Endodermal cell (in vitro differentiated cells): ENCODE measurements around the gene PRKCG. TPM values are rescaled to one million over a fixed set of nuclear protein-coding genes. Genes with fewer than 3 reads are reported as not detected.

ENCODE experiments used
- DNase-seq: peaks from one replicate; pipeline ENCODE4 v3.0.0-alpha.2; 2017
- H3K27ac ChIP-seq: 2 replicates; pipeline ENCODE4 v1.5.1; 2013; ENCODE audit warnings: mild to moderate bottlenecking, low read depth, low read length, moderate library complexity
- H3K27me3 ChIP-seq: 2 replicates; pipeline ENCODE4 v1.6.1; 2013; ENCODE audit warnings: mild to moderate bottlenecking, low read length, moderate library complexity; ENCODE audit not compliant: insufficient read depth, control insufficient read depth, poor library complexity, severe bottlenecking
- H3K36me3 ChIP-seq: 2 replicates; pipeline ENCODE4 v1.7.0; 2013; ENCODE audit warnings: mild to moderate bottlenecking, low read length, moderate library complexity; ENCODE audit not compliant: control insufficient read depth, insufficient read depth
- H3K4me1 ChIP-seq: one replicate; pipeline ENCODE4 v1.7.0; 2013; ENCODE audit warnings: low read length; ENCODE audit not compliant: control insufficient read depth, insufficient read depth
- H3K4me3 ChIP-seq: 2 replicates; pipeline ENCODE4 v1.5.1; 2013; ENCODE audit warnings: mild to moderate bottlenecking, low read length, moderate library complexity
- H3K9ac ChIP-seq: 2 replicates; pipeline ENCODE4 v1.6.1; 2013; ENCODE audit warnings: mild to moderate bottlenecking, low read length, moderate library complexity; ENCODE audit not compliant: poor library complexity, severe bottlenecking; ENCODE audit errors: extremely low read depth
- H3K9me3 ChIP-seq: 2 replicates; pipeline ENCODE4 v1.6.1; 2013; ENCODE audit warnings: mild to moderate bottlenecking, low read length, moderate library complexity; ENCODE audit not compliant: control insufficient read depth
- H3K27ac Mint-ChIP-seq: 2 replicates; pipeline ENCODE4 v1.8.0; 2020; ENCODE audit warnings: mixed read lengths
- H3K27me3 Mint-ChIP-seq: 2 replicates; pipeline ENCODE4 v1.8.0; 2021; ENCODE audit warnings: mild to moderate bottlenecking, mixed read lengths; ENCODE audit not compliant: insufficient read depth
- H3K36me3 Mint-ChIP-seq: 2 replicates; pipeline ENCODE4 v1.8.0; 2020; ENCODE audit warnings: low read depth, mixed read lengths
- H3K4me1 Mint-ChIP-seq: 2 replicates; pipeline ENCODE4 v1.8.0; 2020; ENCODE audit warnings: mixed read lengths
- H3K4me3 Mint-ChIP-seq: 2 replicates; pipeline ENCODE4 v1.8.0; 2020; ENCODE audit warnings: mild to moderate bottlenecking, moderate library complexity, mixed read lengths
- H3K9me3 Mint-ChIP-seq: 2 replicates; pipeline ENCODE4 v1.8.0; 2020; ENCODE audit warnings: mild to moderate bottlenecking, mixed read lengths
- CTCF ChIP-seq: fragments of 200-600 bp; sonication (generic); conservative IDR thresholded peaks from 2 replicates; pipeline ENCODE4 v1.5.0; 2021; ENCODE audit warnings: antibody characterized with exemption, mild to moderate bottlenecking
- WGBS, 2 experiments: methylation state at CpG; one replicate each; pipeline versions ENCODE4 v1.1.5 to v1.1.7; 2013; ENCODE audit warnings: missing lambda C conversion rate in 2 of 2, mixed read lengths in 1 of 2; ENCODE audit not compliant: insufficient coverage in 1 of 2, insufficient read length in 1 of 2; 5-methylcytosine and 5-hydroxymethylcytosine counted together
- total RNA-seq, 2 donors: library from RNA; stranded (reverse); fragmentation: NEBNext Ultra II Directional in 1 of 2; extraction: Animal tissue kit (Norgen Biotek cat#: 25700) in 1 of 2; gene quantifications; 2 replicates in 1 of 2; 3 replicates in 1 of 2; pipeline ENCODE4 v1.2.1, GENCODE V29; 2021

PRKCG gene
- total RNA-seq, 2 donors from 2014 or later: 2.7 to 5.6 TPM

- Mint-ChIP-seq H3K4me1 (peaks cover 2% of the 10 kb centered on the region), H3K27ac (no peak overlapping the region), H3K36me3 (no peaks in the 10 kb centered on the region), H3K27me3 (peaks cover 36% of the 10 kb centered on the region), H3K9me3 (no peaks in the 10 kb centered on the region), H3K4me3 (no peak overlapping the region)
- Histone ChIP-seq H3K9me3 (no peaks in the 10 kb centered on the region), H3K4me1 (no peaks in the 10 kb centered on the region), H3K4me3 (no peak overlapping the region), H3K27ac (no peak overlapping the region), H3K36me3 (no peaks in the 10 kb centered on the region), H3K9ac (no peak overlapping the region), H3K27me3 (peaks cover 49% of the 10 kb centered on the region)
- WGBS, 2 experiments: 95 to 97% methylated on average over 7 to 10 of the region's 10 CpGs
- no peak for DNase-seq
- TF ChIP-seq CTCF: no peak
Measured at GRCh38 chr19:53885036-53885435, 3.0 kb downstream of the PRKCG start.

- WGBS, 2 experiments: 78 to 79% methylated on average over 16 to 23 of the region's 23 CpGs
- no peaks in the 10 kb centered on the region for H3K9me3 Mint-ChIP-seq
- Histone ChIP-seq H3K36me3 (no peaks in the 10 kb centered on the region), H3K9me3 (no peaks in the 10 kb centered on the region), H3K27me3 (peaks cover 4% of the 10 kb centered on the region), H3K27ac (no peak overlapping the region), H3K9ac (no peak overlapping the region), H3K4me3 (no peak overlapping the region), H3K4me1 (no peaks in the 10 kb centered on the region)
- no peaks in the 10 kb centered on the region for H3K36me3 Mint-ChIP-seq
- H3K4me1 Mint-ChIP-seq: no peaks in the 10 kb centered on the region
- no peak for DNase-seq
- no peak overlapping the region for H3K27ac Mint-ChIP-seq
- no peak for TF ChIP-seq CTCF
- H3K27me3 Mint-ChIP-seq: peaks cover 15% of the 10 kb centered on the region
- no peak overlapping the region for H3K4me3 Mint-ChIP-seq
Measured at GRCh38 chr19:53892301-53892980, 10.4 kb downstream of the PRKCG start.

GRCh38 chr19:53892981-53893325 lies 11.0 kb downstream of the PRKCG start:
- H3K36me3 ChIP-seq: no peaks in the 10 kb centered on the region
- Mint-ChIP-seq H3K9me3 (no peaks in the 10 kb centered on the region), H3K4me3 (no peak overlapping the region), H3K27ac (no peak overlapping the region), H3K4me1 (no peaks in the 10 kb centered on the region), H3K36me3 (no peaks in the 10 kb centered on the region), H3K27me3 (peaks cover 20% of the 10 kb centered on the region)
- no peak overlapping the region for H3K27ac ChIP-seq
- H3K9me3 ChIP-seq: no peaks in the 10 kb centered on the region
- peaks cover 10% of the 10 kb centered on the region for H3K27me3 ChIP-seq
- no peaks in the 10 kb centered on the region for H3K4me1 ChIP-seq
- H3K9ac ChIP-seq: no peak overlapping the region
- TF ChIP-seq CTCF: no peak
- no peak overlapping the region for H3K4me3 ChIP-seq
- DNase-seq: peak; percentile 72
- WGBS, 2 experiments: 50 to 66% methylated on average over 2 to 8 of the region's 8 CpGs
